GM10266 (cell line): Measurements from ENCODE around the gene ARHGAP31.

ENCODE experiments used
- DNase-seq: peaks from one replicate; pipeline ENCODE4 v3.0.0; 2012; ENCODE audit errors: extremely low spot score
- CTCF ChIP-seq: IDR thresholded peaks from 2 replicates; pipeline ENCODE4 v1.5.1; 2012; ENCODE audit warnings: mild to moderate bottlenecking, low read depth; ENCODE audit not compliant: control insufficient read depth, insufficient read depth; ENCODE audit errors: missing control alignments

The ARHGAP31 gene

GRCh38 chr3:119396870-119397269 is 102.7 kb downstream of the ARHGAP31 start:
- DNase-seq, result no peak
- no peak for TF ChIP-seq CTCF

- TF ChIP-seq CTCF, result no peak
- no peak for DNase-seq
Measured at GRCh38 chr3:119400466-119400865, 106.3 kb downstream of the ARHGAP31 start.

- TF ChIP-seq CTCF, result no peak
- DNase-seq, result no peak
Measured at GRCh38 chr3:119401069-119401468, 106.9 kb downstream of the ARHGAP31 start.

- DNase-seq, result no peak
- no peak for TF ChIP-seq CTCF
Measured at GRCh38 chr3:119401503-119402440, 107.6 kb downstream of the ARHGAP31 start.

GRCh38 chr3:119402791-119403190 is 108.6 kb downstream of the ARHGAP31 start:
- no peak for TF ChIP-seq CTCF
- no peak for DNase-seq

- TF ChIP-seq CTCF, result no peak
- DNase-seq, result no peak
Measured at GRCh38 chr3:119403201-119403600, 109.0 kb downstream of the ARHGAP31 start.

GRCh38 chr3:119405315-119405714 is 111.1 kb downstream of the ARHGAP31 start:
- no peak for TF ChIP-seq CTCF
- DNase-seq, result no peak
